ENCODE data around the gene INAFM2. TPM values are rescaled to one million over a fixed set of nuclear protein-coding genes. Genes with fewer than 3 reads are reported as not detected.
A peak's percentile ranks its signal among the peaks of the same experiment; 100 is the strongest.

INAFM2 gene
- total RNA-seq (2013) = 60.5 TPM
- 10 to 100 TPM in 1 of 3 donors, 1 to 10 TPM in 2; 5.1 to 19.6 (median 8.3) TPM for polyA plus RNA-seq
- 18.4 and 31.2 TPM in 2 replicates for polyA minus RNA-seq
- 7.4 to 143 (median 57.5) reads per million in 11 experiments for total RNA-seq

DNA sequence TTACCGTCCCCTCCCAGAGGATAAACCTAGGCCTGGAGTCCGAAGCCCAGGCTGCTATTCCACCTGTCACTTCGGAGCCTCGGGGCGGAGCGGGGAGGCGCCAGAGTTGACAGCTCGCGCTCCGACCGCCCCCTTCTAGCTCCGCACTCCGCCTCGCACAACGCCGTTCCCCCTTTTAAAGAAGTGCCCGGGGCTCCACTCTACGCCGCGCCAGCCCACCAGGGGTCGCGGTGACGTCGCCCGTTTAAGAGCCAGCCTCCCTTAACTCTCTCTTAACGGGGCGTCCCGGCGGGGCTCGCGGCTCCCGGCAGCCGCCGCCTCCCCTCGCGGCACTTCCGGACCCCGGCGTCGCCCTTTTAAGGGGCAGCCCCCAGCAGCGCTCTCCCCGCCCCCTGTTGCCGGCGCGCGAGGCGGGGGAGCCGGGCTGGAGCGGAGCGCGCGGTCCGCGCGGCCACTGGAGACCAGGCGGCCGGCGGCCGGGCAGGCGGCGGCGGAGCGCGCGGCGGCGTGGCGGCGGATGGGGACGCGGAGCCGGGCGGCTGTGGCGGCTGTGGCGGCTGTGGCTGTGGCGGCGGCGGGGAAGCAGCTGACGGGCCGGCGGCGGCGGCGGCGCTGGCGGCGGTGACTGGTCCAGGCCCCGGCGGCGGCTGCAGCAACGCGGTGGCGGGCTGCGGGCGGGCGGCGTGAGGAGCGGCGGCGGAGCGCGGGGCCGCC lies at the start of gene INAFM2:
Gene INAFM2, plus strand, starts transcription at position 454 of the 714 bp plus-strand sequence. CDS start 364 bp downstream, outside the sequence.
- Histone ChIP-seq H3K36me3 (replicated peaks in 1 of 2; ENCODE audit: control insufficient read depth in 1 of 2, insufficient read depth in 2 of 2, low read length in 2 of 2) (peaks cover 0 to 19% of the 10 kb centered on the region in 2 donors), H3K9ac (ENCODE audit: insufficient read depth, low read length, poor library complexity, severe bottlenecking) (peak within 1 kb of the TSS; percentile 69), H3K79me2 (ENCODE audit: insufficient read depth, low read length) (peaks cover 34% of the 10 kb centered on the region), H3K27ac (ENCODE audit: low read depth in 1 of 2, low read length in 2 of 2) (peak within 1 kb of the TSS; percentile 18 to 72), H3K4me2 (replicated peaks; ENCODE audit: extremely low read depth, low read length, poor library complexity, severe bottlenecking) (peak within 1 kb of the TSS; percentile 93), H3K4me3 (replicated peaks in 1 of 3; ENCODE audit: low read depth in 2 of 3, low read length in 3 of 3) (peak within 1 kb of the TSS; percentile 63 to 82 (median 68)), H2AFZ (ENCODE audit: insufficient read depth, low read depth, low read length, poor library complexity, severe bottlenecking) (peak within 1 kb of the TSS; percentile 55), H4K20me1 (ENCODE audit: insufficient read depth, low read length) (peaks cover 3% of the 10 kb centered on the region), H3K27me3 (ENCODE audit: control insufficient read depth in 2 of 2, insufficient read depth in 2 of 2, low read length in 2 of 2) (no peaks in the 10 kb centered on the region), H3K4me1 (ENCODE audit: control insufficient read depth in 1 of 2, insufficient read depth in 2 of 2, low read length in 2 of 2) (peaks cover 30 to 52% of the 10 kb centered on the region in 2 donors), H3K9me3 (replicated peaks in 1 of 2; ENCODE audit: control insufficient read depth in 1 of 2, insufficient read depth in 1 of 2, low read length in 2 of 2) (no peaks in the 10 kb centered on the region)
- Mint-ChIP-seq H3K27me3 (ENCODE audit: low read depth in 3 of 3) (peaks cover 0 to 5% (median 2%) of the 10 kb centered on the region in 3 donors), H3K4me1 (peaks cover 48% of the 10 kb centered on the region), H3K27ac (peak within 1 kb of the TSS; percentile 26 to 74 (median 68)), H3K4me3 (peak within 1 kb of the TSS; percentile 92 to 93), H3K36me3 (peaks cover 25 to 26% of the 10 kb centered on the region in 2 donors), H3K9me3 (peaks cover 0 to 3% (median 0%) of the 10 kb centered on the region in 7 donors)
- WGBS (ENCODE audit: insufficient coverage) = 0% methylated on average over 103 of the region's 103 CpGs
- DNase-seq = peak; percentile 81 to 88 (median 82)
- TF ChIP-seq, protein P1, sequence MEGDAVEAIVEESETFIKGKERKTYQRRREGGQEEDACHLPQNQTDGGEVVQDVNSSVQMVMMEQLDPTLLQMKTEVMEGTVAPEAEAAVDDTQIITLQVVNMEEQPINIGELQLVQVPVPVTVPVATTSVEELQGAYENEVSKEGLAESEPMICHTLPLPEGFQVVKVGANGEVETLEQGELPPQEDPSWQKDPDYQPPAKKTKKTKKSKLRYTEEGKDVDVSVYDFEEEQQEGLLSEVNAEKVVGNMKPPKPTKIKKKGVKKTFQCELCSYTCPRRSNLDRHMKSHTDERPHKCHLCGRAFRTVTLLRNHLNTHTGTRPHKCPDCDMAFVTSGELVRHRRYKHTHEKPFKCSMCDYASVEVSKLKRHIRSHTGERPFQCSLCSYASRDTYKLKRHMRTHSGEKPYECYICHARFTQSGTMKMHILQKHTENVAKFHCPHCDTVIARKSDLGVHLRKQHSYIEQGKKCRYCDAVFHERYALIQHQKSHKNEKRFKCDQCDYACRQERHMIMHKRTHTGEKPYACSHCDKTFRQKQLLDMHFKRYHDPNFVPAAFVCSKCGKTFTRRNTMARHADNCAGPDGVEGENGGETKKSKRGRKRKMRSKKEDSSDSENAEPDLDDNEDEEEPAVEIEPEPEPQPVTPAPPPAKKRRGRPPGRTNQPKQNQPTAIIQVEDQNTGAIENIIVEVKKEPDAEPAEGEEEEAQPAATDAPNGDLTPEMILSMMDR (IDR thresholded peaks at IDR 0.05) = peak; percentile 69
- intact Hi-C loops (cut with micrococcal nuclease) = no loop called here

GRCh38 chr15:40274350-40275274 lies 48.9 kb upstream of the INAFM2 start:
- intact Hi-C loops (cut with micrococcal nuclease) = loop anchor here (1.0 to 10.0 kb wide), 9 partner anchors 38 to 490 kb away; partner anchors contain the start of gene FSIP1 (in 1 of the 2)
- WGBS (ENCODE audit: insufficient coverage) = 59% methylated on average over 22 of the region's 26 CpGs
- peaks cover 44% of the 10 kb centered on the region for H3K4me1 Mint-ChIP-seq
- Histone ChIP-seq H2AFZ (ENCODE audit: insufficient read depth, low read depth, low read length, poor library complexity, severe bottlenecking) (no peak overlapping the region), H4K20me1 (ENCODE audit: insufficient read depth, low read length) (no peaks in the 10 kb centered on the region), H3K27me3 (ENCODE audit: control insufficient read depth in 2 of 2, insufficient read depth in 2 of 2, low read length in 2 of 2) (no peaks in the 10 kb centered on the region), H3K4me1 (ENCODE audit: control insufficient read depth in 1 of 2, insufficient read depth in 2 of 2, low read length in 2 of 2) (peaks cover 48 to 50% of the 10 kb centered on the region in 2 donors), H3K4me3 (replicated peaks in 1 of 3; ENCODE audit: low read depth in 2 of 3, low read length in 3 of 3) (no peak overlapping the region), H3K27ac (ENCODE audit: low read depth in 1 of 2, low read length in 2 of 2) (no peak overlapping the region), H3K9me3 (replicated peaks in 1 of 2; ENCODE audit: control insufficient read depth in 1 of 2, insufficient read depth in 1 of 2, low read length in 2 of 2) (no peaks in the 10 kb centered on the region), H3K9ac (ENCODE audit: insufficient read depth, low read length, poor library complexity, severe bottlenecking) (no peak overlapping the region), H3K4me2 (replicated peaks; ENCODE audit: extremely low read depth, low read length, poor library complexity, severe bottlenecking) (no peak overlapping the region), H3K79me2 (ENCODE audit: insufficient read depth, low read length) (no peaks in the 10 kb centered on the region), H3K36me3 (replicated peaks in 1 of 2; ENCODE audit: control insufficient read depth in 1 of 2, insufficient read depth in 2 of 2, low read length in 2 of 2) (no peaks in the 10 kb centered on the region)
- DNase-seq = peak; percentile 78 to 84 (median 81)
- no peaks in the 10 kb centered on the region for H3K36me3 Mint-ChIP-seq
- peak overlapping the region in 3 of 7 donors; percentile 19 to 41 (median 36) for H3K27ac Mint-ChIP-seq
- TF ChIP-seq, protein P1 (IDR thresholded peaks at IDR 0.05) = peak; percentile 100
- peaks cover 0 to 2% (median 0%) of the 10 kb centered on the region in 7 donors for H3K9me3 Mint-ChIP-seq
- H3K27me3 Mint-ChIP-seq (ENCODE audit: low read depth in 3 of 3) = peaks cover 12 to 25% (median 15%) of the 10 kb centered on the region in 3 donors
- no peak overlapping the region for H3K4me3 Mint-ChIP-seq

Data from CD14-positive monocyte (primary cell).